H1 (cell line): Measurements from ENCODE around the gene GDPD4. TPM values are rescaled to one million over a fixed set of nuclear protein-coding genes. Genes with fewer than 3 reads are reported as not detected.

Experiments used
- BCL11A ChIP-seq, 2 experiments: IDR thresholded peaks; one replicate each; pipeline ENCODE4 v1.6.1; 2011; ENCODE audit warnings: low read depth in 2 of 2, low read length in 2 of 2, mild to moderate bottlenecking in 2 of 2
- CBX5 ChIP-seq: fragments of 300-800, 300-1000 bp; sonication (generic); IDR thresholded peaks from 2 replicates; pipeline ENCODE4 v1.7.1; 2016; ENCODE audit warnings: antibody characterized with exemption, low read length, low read depth
- CTBP2 ChIP-seq: IDR thresholded peaks from 2 replicates; pipeline ENCODE4 v1.7.0; 2011; ENCODE audit warnings: borderline replicate concordance, mild to moderate bottlenecking, moderate library complexity, mixed read lengths, low read length; ENCODE audit not compliant: insufficient read depth, insufficient read length
- SAP30 ChIP-seq: fragments of 300-600 bp; sonication (generic); IDR thresholded peaks from 2 replicates; pipeline ENCODE4 v1.7.1; 2012; ENCODE audit warnings: low read length, moderate library complexity, mild to moderate bottlenecking, inconsistent platforms; ENCODE audit not compliant: insufficient read depth, insufficient replicate concordance
- polyA plus RNA-seq, 7 experiments: library from polyadenylated mRNA; depleted of rRNA in 3 of 7; stranded (reverse) in 5 of 7; unstranded in 2 of 7; fragments of >200 nt in 5 of 7; fragments of 200-250 nt in 2 of 7; gene quantifications; 1 replicate in 5 of 7; 2 replicates in 1 of 7; 4 replicates in 1 of 7; pipeline versions ENCODE4 v1.2.1 to v1.2.3, GENCODE V29; 2011 to 2013; ENCODE audit warnings: missing spikeins in 2 of 7, mixed read lengths in 2 of 7
- total RNA-seq: library from RNA; stranded (reverse); fragmentation: NEBNext Ultra II Directional; extraction: Animal tissue kit (Norgen Biotek cat#: 25700); gene quantifications from 2 replicates; pipeline ENCODE4 v1.2.1, GENCODE V29; 2021

Gene GDPD4
- total and polyA plus RNA-seq, 2 of the 8 experiments (the other 6 are each of a cell fraction or from before 2014, with no cell fraction given) = not detected

DNA sequence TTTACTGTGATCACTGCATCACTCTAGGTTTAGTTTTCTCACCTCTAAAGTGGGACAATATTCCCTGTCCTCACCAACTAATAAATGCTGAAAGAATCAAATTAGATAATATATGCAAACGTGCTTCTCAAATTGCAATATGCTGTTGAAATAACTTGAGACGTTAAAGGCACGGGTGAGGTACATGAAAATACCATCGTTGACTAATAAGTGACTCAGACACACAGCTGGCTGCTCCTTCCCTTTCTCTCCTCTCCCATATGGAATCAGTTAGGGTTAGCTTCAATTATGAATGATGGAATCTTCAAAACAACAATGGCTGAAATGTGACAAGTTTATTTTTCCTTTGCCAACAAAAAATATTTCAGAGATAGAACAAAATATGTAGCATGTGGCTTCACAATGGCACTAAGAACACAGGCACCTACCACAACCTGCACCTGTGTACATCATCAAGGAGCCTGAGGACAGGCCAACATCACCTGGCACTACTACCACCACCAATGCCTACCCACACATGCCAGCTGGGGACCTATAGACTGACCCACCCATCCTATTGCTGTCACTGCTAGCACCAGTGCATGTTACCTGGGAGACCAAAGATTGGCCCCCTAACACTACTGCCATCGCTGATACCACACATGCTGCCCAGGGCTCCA is 13.7 kb downstream of the GDPD4 start (continued):
- no peak for TF ChIP-seq CBX5
- TF ChIP-seq BCL11A (IDR thresholded peaks at IDR 0.05; ENCODE audit: low read depth in 2 of 2, low read length in 2 of 2) = no peak
- TF ChIP-seq SAP30 = no peak
- no peak for TF ChIP-seq CTBP2
